Stimulated activated memory B cell treated with anti-CD40 and anti-IgM and Interleukin-4, amounts not matched to agents 10 μg/mL and 1 μg/mL and 100 μg/mL, for 72 hours (primary cell): ENCODE data around the gene TLK2.
"Not testable (repeated sequence)": the region's sequence is repeated elsewhere in the genome, so short reads cannot be mapped to it uniquely, and the experiment has no call there.

ENCODE experiments used
- ATAC-seq: fragments of 150-1000 bp; cut with Tn5 transposase; 2 replicates; pipeline ENCODE4 v1.10.0; 2021
- H3K27ac Mint-ChIP-seq: one replicate; pipeline ENCODE4 v1.8.0; 2022; ENCODE audit warnings: mild to moderate bottlenecking, mixed read lengths
- H3K27me3 Mint-ChIP-seq: one replicate; pipeline ENCODE4 v1.8.0; 2022; ENCODE audit warnings: mixed read lengths
- H3K36me3 Mint-ChIP-seq: one replicate; pipeline ENCODE4 v1.8.0; 2022; ENCODE audit warnings: mixed read lengths
- H3K4me1 Mint-ChIP-seq: one replicate; pipeline ENCODE4 v1.8.0; 2022; ENCODE audit warnings: mixed read lengths
- H3K4me3 Mint-ChIP-seq: one replicate; pipeline ENCODE4 v1.8.0; 2022; ENCODE audit warnings: mild to moderate bottlenecking, moderate library complexity, mixed read lengths
- H3K9me3 Mint-ChIP-seq: one replicate; pipeline ENCODE4 v1.8.0; 2022; ENCODE audit warnings: mixed read lengths

TLK2 gene

DNA sequence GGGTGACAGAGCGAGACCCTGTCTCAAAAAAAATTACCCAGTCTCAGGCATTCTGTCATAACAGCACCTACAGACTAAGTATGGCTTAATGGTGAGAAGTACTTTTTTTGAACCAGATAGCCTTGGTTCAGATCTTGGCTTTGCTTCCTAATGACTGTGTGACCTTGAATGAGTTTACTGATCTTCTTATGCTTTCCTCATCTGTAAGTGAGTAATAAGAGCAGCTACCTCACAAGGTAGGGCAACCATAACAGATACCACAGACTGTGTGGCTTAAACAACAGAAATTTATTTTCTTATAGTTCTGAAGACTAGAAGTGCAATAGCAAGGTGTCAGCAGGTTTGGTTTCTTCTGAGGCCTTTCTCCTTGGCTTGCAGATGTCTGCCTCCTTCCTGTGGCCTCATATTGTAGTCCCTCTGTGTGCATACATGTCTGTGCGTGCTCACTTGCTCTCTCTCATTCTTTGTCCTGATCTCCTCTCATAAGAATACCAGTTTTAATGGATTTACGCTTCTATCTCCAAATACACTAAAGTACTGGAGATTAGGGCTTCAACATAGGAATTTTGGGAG lies 31.7 kb downstream of the TLK2 start:
- H3K27me3 Mint-ChIP-seq, ATAC-seq, H3K36me3 Mint-ChIP-seq, H3K4me3 Mint-ChIP-seq, H3K27ac Mint-ChIP-seq, H3K9me3 Mint-ChIP-seq: not testable (repeated sequence)
- H3K4me1 Mint-ChIP-seq: peaks cover 40% of the 10 kb centered on the region

GRCh38 chr17:62511014-62511413 lies 32.4 kb downstream of the TLK2 start:
- H3K4me3 Mint-ChIP-seq, H3K27me3 Mint-ChIP-seq, ATAC-seq, H3K27ac Mint-ChIP-seq, H3K9me3 Mint-ChIP-seq: not testable (repeated sequence)
- Mint-ChIP-seq H3K36me3 (peaks cover 15% of the 10 kb centered on the region), H3K4me1 (peaks cover 35% of the 10 kb centered on the region)

DNA sequence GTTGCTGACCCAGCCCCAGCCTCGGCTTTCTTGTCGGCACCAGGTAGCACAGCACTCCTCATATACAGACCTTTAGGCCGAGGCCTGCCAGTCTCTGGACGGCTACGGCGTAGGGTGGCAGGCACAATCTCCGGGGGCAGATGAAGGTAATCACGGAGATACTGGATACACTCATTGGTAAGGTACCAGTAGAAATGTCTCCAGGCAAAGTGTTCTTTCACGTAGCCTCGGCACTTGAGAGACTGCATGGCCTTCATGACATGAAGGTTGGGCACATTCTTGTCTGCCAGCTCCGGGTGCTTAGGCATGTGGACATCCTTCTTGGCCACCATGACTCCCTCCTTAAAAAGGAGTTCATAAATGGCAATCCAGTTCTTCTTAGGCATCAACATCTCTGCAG lies 37.8 kb downstream of the TLK2 start:
- peaks cover 15% of the 10 kb centered on the region for H3K36me3 Mint-ChIP-seq
- ATAC-seq, H3K27ac Mint-ChIP-seq, H3K4me3 Mint-ChIP-seq, H3K27me3 Mint-ChIP-seq, H3K9me3 Mint-ChIP-seq: not testable (repeated sequence)
- H3K4me1 Mint-ChIP-seq: peaks cover 10% of the 10 kb centered on the region

DNA sequence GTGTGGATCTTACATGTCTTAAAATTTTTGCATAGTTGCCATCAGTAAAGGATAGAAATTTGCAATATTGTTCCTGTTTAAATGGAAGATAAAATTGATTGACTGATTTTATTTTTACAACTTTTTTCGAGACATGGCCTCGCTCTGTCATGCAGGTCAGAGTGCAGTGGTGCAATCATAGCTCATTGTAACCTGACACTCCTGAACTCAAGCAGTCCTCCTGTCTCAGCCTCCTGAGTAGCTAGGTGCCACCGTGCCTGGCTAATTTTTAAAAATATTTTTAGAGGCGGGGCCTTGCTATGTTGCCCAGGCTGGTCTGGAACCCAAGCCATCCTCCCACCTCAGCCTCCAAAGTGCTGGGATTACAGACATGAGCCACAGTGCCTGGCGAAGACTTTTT lies 42.7 kb downstream of the TLK2 start:
- not testable (repeated sequence) for ATAC-seq, H3K27ac Mint-ChIP-seq, H3K27me3 Mint-ChIP-seq, H3K4me1 Mint-ChIP-seq, H3K4me3 Mint-ChIP-seq, H3K9me3 Mint-ChIP-seq, H3K36me3 Mint-ChIP-seq

DNA sequence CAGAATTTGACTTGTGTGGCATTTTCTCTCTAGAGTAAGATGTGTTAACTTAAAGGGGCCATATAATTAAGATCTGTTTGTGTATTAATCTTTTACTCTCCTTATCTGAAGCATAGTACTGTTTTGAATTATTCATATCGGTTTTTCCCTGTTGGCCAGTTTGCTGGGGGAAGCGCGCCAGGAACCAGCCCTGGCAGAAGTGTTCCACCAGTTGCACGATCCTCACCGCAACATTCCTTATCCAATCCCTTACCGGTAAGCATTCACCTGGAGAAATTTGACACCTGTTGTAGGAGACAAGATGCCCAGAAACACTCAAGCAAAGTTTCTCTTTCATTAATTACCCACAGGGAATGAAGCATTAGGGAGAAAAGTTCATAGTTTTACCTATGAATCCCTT lies 45.5 kb downstream of the TLK2 start:
- H3K36me3 Mint-ChIP-seq: peaks cover 15% of the 10 kb centered on the region
- not testable (repeated sequence) for H3K27me3 Mint-ChIP-seq, H3K4me3 Mint-ChIP-seq, H3K27ac Mint-ChIP-seq, H3K4me1 Mint-ChIP-seq, H3K9me3 Mint-ChIP-seq, ATAC-seq

DNA sequence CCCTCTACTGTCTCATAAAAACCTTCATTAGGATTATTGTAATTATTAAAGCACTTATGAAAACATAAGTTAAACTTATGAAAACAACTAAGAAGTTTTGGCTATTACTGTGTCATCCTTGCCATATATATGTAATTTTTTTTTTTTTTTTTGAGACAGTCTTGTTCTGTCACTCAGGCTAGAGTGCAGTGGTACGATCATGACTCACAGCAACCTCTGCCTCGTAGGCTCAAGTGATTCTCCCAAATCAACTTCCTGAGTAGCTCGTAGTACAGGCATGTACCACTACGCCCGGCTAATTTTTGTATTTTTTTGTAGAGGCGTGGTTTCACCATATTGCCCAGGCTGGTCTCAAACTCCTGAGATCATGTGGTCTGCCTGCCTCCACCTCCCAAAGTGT lies 46.7 kb downstream of the TLK2 start:
- peaks cover 23% of the 10 kb centered on the region for H3K36me3 Mint-ChIP-seq

DNA sequence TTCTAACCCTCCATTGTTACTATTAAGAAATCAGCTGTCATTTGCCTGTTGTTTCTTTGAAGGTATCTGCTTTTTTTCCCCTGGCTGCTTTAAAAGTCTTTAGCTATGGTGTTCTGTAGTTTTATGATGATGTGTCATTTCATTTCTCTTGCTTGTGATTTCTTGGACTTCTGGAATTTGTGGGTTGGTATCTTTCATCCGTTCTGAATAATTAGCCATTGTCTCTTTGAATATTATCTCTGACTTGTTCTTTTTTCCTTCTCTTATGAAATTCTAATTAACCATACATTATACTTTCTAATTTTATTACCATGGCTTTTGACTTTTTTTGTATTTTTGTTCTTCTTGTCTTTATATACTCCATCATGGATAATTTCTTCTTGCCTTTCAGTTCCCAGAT lies 52.3 kb downstream of the TLK2 start:
- Mint-ChIP-seq H3K4me1 (peaks cover 26% of the 10 kb centered on the region), H3K36me3 (peaks cover 42% of the 10 kb centered on the region), H3K27ac (peak overlapping the region; percentile 44)
- ATAC-seq, H3K4me3 Mint-ChIP-seq, H3K9me3 Mint-ChIP-seq, H3K27me3 Mint-ChIP-seq: not testable (repeated sequence)

More for the DNA sequence above, 46.7 kb downstream of the TLK2 start:
- not testable (repeated sequence) for ATAC-seq, H3K27ac Mint-ChIP-seq, H3K27me3 Mint-ChIP-seq, H3K9me3 Mint-ChIP-seq, H3K4me3 Mint-ChIP-seq, H3K4me1 Mint-ChIP-seq

DNA sequence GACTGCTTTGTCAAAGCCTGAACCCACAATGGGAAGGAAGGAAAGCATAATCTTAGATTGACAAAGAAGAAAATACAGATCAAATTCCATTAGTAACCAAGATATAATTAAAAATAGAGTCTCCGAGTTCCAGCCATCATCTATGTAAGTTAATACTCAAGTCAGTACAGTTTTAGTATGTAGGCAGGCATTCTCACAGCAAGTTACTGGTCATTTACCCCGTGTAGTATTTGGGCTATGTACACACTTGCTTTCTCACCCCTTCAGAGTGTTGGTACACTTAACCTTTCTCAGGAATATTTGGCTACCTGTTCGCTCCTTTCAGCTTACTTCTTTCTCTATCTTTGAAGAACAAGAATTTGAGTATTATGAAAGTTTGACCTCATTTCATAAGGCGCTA lies 57.9 kb downstream of the TLK2 start:
- not testable (repeated sequence) for H3K27ac Mint-ChIP-seq, H3K27me3 Mint-ChIP-seq, H3K9me3 Mint-ChIP-seq, ATAC-seq, H3K4me3 Mint-ChIP-seq
- Mint-ChIP-seq H3K36me3 (peaks cover 39% of the 10 kb centered on the region), H3K4me1 (peaks cover 14% of the 10 kb centered on the region)

DNA sequence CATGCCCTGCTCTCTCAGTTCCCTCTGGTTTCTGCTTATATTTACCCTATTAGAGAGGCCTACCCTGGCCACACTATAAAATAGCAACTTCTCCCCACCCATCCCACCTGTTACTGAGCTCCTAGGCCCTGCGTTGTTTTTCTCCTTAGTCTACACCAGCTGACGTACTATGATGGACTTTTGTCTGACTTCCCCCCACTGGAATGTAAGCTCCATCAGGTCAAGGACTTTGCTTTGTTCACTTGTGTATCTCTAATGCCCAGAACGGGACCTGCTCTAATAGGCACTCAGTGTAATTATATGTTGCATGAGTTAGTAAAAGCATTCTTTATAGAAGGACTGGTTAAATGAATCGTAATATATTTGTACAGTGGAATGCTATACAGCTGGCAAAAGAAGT lies 62.4 kb downstream of the TLK2 start:
- H3K27ac Mint-ChIP-seq: peak overlapping the region; percentile 20
- not testable (repeated sequence) for ATAC-seq, H3K27me3 Mint-ChIP-seq, H3K4me3 Mint-ChIP-seq, H3K9me3 Mint-ChIP-seq
- H3K4me1 Mint-ChIP-seq: peaks cover 17% of the 10 kb centered on the region
- H3K36me3 Mint-ChIP-seq: peaks cover 48% of the 10 kb centered on the region

GRCh38 chr17:62543278-62543775 lies 64.7 kb downstream of the TLK2 start:
- not testable (repeated sequence) for ATAC-seq, H3K27me3 Mint-ChIP-seq, H3K9me3 Mint-ChIP-seq, H3K4me3 Mint-ChIP-seq, H3K27ac Mint-ChIP-seq
- peaks cover 51% of the 10 kb centered on the region for H3K36me3 Mint-ChIP-seq
- H3K4me1 Mint-ChIP-seq: peaks cover 17% of the 10 kb centered on the region

DNA sequence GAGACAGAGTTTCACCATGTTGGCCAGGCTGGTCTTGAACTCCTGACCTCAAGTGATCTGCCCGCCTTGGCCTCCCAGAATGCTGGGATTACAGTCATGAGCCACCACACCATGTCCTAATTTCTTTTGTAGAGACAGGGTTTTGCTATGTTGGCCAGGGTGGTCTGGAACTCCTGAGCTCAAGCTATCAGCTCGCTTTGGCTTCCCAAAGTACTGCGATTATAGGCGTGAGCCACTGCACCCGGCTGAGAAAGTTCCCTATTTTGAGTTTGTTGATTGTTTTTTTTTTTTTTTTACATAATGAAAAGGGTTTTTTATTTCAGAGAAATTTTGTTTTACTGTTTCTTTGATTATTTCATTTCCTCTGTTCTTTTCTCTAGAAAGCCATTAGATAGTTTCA lies 67.4 kb downstream of the TLK2 start:
- H3K27ac Mint-ChIP-seq, H3K4me3 Mint-ChIP-seq, ATAC-seq, H3K9me3 Mint-ChIP-seq, H3K27me3 Mint-ChIP-seq: not testable (repeated sequence)
- peaks cover 13% of the 10 kb centered on the region for H3K4me1 Mint-ChIP-seq
- H3K36me3 Mint-ChIP-seq: peaks cover 23% of the 10 kb centered on the region

DNA sequence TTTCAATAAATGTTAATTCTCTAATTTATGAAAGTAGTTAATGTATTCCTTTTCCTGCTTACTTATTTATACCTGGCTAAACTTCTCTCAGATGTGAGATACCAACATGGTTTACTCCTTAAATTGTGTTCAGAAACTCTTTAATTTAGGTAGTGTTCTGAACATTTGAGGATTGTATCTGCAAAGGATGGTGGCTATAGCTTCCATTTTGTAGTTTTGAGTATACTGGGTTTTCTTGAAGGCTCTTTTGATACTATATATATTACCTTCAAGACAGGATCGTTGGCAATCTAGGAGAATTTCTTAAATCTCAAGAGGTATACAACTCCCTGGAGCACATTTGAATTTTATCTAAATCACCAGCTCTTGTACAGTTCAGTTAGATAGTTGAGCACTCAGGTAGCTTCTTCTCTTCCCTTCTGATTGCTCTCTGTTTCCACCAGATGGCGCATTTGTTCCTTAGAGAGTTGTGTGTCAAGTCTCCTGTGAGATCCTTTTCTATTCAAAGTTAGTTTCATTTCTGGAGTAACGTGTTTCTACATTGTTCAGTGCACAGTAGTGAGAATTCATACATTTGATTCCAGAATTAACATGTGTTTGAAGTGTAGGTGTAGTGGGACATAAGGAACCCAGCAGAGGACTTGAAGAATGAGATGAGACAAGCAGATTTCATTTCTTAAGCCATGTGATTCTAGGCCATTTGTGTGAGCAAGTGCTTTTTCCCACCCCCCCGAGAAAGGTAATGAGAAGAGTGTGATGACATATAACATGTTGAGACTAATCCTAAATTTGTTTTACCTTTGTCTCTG lies 74.4 kb downstream of the TLK2 start:
- not testable (repeated sequence) for ATAC-seq, H3K4me3 Mint-ChIP-seq, H3K27me3 Mint-ChIP-seq, H3K9me3 Mint-ChIP-seq
- Mint-ChIP-seq H3K36me3 (peaks cover 21% of the 10 kb centered on the region), H3K27ac (peak overlapping the region; percentile 74), H3K4me1 (peaks cover 16% of the 10 kb centered on the region)

DNA sequence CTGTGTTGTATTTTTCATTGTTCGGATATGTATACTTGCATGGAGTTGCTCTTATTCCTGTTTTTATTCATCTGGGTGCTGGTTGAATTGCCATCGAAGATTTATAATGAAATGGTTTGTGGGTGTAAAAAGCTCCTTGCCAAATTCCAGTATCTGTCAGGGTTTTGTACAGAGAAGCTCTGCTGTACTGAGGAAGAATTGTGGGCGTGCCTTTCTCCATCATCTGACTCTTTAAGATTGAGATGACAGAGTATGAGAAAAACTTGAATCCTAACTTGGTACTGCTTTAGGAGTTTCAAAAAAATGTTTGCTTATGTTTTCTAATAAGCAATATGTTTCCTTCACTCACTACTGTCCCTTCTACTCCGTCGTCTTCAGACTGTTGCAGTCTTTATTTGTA lies 78.9 kb downstream of the TLK2 start:
- H3K4me3 Mint-ChIP-seq, H3K27me3 Mint-ChIP-seq, ATAC-seq, H3K9me3 Mint-ChIP-seq, H3K27ac Mint-ChIP-seq: not testable (repeated sequence)
- Mint-ChIP-seq H3K36me3 (peaks cover 35% of the 10 kb centered on the region), H3K4me1 (peaks cover 20% of the 10 kb centered on the region)

- not testable (repeated sequence) for ATAC-seq, H3K4me3 Mint-ChIP-seq, H3K27me3 Mint-ChIP-seq, H3K27ac Mint-ChIP-seq, H3K9me3 Mint-ChIP-seq
- Mint-ChIP-seq H3K4me1 (peaks cover 12% of the 10 kb centered on the region), H3K36me3 (peaks cover 34% of the 10 kb centered on the region)
These were observed 80.3 kb downstream of the TLK2 start for GRCh38 chr17:62558941-62559340.

GRCh38 chr17:62560971-62561370 lies 82.3 kb downstream of the TLK2 start:
- not testable (repeated sequence) for H3K27ac Mint-ChIP-seq, ATAC-seq, H3K9me3 Mint-ChIP-seq, H3K27me3 Mint-ChIP-seq, H3K4me3 Mint-ChIP-seq
- H3K36me3 Mint-ChIP-seq: peaks cover 49% of the 10 kb centered on the region
- peaks cover 12% of the 10 kb centered on the region for H3K4me1 Mint-ChIP-seq

- peaks cover 46% of the 10 kb centered on the region for H3K36me3 Mint-ChIP-seq
- H3K27me3 Mint-ChIP-seq: no peaks in the 10 kb centered on the region
- ATAC-seq: no peak
- peaks cover 6% of the 10 kb centered on the region for H3K4me1 Mint-ChIP-seq
- no peaks in the 10 kb centered on the region for H3K9me3 Mint-ChIP-seq
- H3K27ac Mint-ChIP-seq: no peak overlapping the region
- H3K4me3 Mint-ChIP-seq: no peak overlapping the region
These were observed 84.0 kb downstream of the TLK2 start for GRCh38 chr17:62562656-62563055.
